SK-MEL-5 (cell line): ENCODE measurements around the gene CELF2. TPM values are rescaled to one million over a fixed set of nuclear protein-coding genes. Genes with fewer than 3 reads are reported as not detected.

ENCODE experiments used
- DNase-seq: peaks from one replicate; pipeline ENCODE4 v3.0.0-alpha.2; 2016; ENCODE audit warnings: low read depth, low spot score
- in situ Hi-C: cut with HindIII; loops from 2 replicates; pipeline ENCODE4 v1.10.0; 2016; ENCODE audit warnings: low sequenced_read_pairs, high pct_unique_total_duplicates, low pct_unique_long_range_greater_than_20kb
- total RNA-seq: library from RNA; depleted of rRNA; stranded (reverse); fragments of >200 nt; shearing (Covaris generic); gene quantifications from 2 replicates; pipeline ENCODE4 v1.2.3, GENCODE V29; 2014

Gene CELF2
- total RNA-seq, 1 experiment from 2014 or later = 8.1 TPM

DNA sequence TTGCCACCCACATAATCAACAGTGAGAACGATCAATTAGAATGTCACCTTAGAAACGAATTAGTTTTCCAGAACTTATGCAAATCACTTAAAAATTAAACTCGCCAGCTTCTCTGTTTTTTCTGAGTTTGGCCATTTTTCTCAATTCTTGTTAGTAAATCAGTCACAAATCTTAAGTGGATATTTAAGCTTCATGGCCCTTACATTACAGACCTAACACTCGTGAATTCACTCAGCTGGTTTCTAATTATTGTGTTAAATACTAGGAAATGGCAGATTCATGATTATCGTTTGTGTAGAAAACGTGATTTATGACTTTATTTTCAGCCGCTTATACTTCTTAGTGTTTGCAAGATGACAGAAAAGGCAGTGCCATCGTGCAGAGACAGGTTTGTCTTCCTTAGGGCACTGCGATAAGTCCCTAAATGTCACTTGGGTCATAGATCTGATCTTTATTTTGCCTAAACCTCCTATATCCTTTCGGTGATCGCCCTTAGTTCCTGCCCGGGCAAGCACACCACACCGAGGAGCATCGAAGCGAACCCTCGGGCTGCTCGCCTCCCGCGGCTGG lies 587 bp upstream of the CELF2 start:
- DNase-seq = no peak
- in situ Hi-C loops = no loop called here

DNA sequence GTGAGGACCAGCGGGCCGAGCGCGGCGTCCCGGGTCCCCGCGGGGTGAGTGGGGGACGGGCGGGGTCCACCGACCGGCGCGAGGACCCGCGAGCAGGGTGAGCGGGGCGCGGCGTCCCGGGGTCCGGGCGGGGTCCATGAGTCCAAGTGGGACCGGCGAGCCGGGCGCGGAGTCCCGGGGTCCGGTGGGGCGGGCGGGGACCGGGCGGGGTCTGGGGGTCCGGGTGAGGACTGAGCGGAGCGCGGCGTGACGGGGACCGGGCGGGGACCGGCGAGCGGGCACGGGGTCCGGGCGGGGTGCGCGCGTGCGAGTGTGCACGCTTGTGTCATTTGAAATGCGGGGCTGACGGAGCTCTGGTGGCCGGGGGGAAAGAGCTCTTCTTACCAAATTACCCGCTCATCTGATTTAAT lies 765 bp downstream of the CELF2 start:
- in situ Hi-C loops = no loop called here
- no peak for DNase-seq

DNA sequence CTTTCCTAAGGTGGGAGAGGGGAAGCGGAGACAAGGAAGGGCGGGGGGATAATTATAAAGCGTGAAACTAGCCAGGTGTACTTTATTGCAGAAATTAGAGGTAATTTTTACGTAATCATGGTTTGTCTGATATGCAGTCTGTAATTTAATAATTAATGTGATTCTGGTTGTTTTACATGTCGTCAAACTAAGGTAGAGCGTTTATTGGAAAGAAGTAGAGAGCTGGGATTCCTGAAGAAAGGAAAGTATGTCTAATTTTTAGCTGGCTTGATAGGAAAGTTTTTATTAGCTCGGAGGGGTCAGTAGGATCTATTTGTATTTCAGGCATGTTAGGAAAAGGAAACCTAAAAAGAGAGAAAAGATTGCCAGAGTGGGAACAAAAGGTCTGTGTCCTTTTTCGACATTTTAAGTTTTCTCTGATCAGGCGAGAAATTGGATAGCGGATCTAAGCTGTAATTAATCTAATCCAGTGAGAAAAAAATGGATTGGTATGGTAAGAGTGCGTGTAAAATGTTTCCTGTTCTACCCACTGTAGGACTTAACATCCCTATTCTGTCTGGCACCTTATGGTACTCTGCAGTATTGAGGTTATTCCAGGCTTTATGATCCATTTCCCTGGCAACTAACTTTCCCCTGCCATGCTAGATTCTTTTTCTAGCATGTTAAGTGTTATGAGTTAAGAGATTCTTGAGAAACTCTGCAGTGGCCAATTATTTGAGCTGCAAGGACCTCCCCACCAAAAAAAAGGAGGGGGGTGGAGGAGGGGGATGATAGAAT lies 1.4 kb downstream of the CELF2 start:
- no peak for DNase-seq
- in situ Hi-C loops = no loop called here

DNA sequence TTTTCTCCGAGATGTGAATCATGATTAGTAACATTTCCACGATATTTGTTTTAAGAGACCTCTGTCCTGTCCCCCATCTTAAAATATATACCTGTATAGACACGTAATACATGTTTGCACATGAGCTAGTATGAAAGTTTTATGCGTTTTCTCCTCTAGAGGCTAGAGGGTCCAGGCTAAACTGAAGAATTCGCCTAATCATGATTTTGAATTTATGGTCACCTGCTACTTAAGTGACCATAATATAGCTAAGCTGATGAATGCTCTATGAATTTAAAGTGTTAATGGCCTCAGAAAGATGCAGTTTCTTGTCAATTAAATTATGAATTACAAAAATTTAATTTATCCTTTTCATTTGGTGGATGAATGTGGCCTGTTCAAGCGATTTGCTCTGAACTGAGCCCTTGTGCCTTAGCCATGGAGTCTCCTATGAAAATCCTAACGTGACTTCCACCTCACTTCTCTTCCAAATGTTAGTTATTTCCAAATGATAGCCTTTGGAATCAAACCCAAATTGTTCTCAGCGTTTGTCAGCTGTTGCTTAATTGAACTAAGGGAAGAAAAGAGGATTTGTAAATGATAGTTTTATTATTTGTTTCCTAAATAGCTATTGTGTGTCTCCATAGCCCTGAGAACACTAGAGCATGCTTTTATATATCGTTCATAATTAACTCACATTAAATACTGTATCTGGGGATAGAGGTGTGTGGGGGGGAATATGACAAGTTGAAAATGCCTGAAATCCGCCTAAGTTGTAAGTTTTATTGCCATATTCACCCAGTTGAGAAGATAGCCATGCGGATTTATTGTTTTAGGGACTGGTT lies 2.3 kb downstream of the CELF2 start:
- no peak for DNase-seq

DNA sequence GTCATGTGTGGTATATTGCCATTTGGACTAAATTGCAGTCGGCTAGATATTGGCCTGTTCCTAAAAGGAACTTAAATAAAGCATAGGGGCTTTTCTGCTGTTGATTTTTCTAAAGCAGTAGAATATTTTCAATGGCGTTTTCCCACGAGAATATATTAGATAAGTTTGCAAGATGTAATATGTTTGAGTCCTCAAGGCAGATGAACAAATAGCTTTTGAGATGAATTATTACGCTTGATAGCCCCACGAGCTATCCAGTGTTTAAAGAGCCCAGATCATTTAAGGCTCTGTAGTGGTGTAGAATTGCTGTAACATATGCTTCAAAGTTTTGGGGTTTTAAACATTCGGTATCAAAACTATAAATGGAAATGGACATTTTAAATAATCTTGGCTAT lies 2.9 kb downstream of the CELF2 start:
- no peak for DNase-seq
- in situ Hi-C loops = no loop called here

More for the DNA sequence above, 2.3 kb downstream of the CELF2 start:
- in situ Hi-C loops = no loop called here

DNA sequence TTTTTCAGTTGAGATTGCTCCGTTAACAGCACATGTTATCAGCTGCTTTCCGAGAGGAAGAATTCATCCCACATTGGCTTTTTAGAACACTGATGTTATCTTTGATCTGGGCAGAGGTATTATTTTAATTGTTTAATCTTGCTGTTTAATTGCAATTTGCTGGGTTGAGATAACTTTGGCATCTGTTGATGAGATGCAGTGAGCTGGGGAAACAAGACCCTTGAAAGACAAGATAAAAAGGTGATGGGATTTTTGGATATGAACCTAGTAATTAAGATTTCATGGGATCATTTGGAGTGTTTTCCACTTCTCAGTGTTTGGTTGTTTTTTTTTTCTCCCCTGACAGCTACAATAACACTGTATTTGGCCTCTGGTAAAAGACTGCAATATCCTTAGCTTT lies 4.5 kb downstream of the CELF2 start:
- DNase-seq = no peak
- in situ Hi-C loops = no loop called here

DNA sequence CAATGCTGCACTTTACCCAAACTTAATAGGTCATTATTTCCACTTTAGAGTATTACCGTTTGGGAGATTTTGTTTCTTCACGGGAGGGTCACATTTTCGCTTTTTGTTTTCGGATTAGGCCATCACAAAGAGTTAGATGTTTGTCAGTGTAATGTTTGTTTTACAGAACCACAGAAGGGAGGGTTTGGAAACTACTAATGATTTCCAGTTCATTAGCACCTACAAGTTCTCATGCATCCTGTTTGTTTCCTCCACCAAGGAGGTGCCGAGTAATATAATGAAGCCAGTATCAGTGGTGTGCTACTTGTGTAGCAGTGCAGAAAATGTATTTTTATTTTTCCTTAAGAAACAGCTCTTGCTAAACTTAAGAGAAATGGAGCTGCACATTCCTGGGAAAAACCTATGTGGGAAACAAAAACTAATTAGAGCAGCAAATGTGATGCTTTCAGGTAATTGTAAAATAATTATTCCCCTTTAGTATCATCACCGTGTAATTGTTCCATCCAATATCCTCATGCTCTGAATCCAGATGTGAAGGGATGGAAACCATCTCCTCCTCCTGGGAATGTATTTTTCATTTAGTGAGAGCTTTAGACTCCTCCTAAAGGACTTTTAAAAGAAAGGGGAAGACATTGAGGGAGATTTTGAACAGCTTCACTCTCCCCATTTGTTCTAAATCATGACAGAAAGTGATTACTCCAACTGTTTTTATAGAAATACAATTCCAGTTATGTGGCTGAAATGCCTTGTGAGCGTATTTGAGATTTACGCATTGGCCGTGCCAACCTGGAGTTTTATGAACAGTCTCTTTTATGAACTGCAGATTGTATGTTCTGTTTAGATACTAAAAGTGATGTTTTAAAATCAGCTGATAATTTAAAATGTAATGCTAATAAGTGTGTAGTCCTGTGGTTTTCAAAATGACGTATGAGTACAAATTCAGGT lies 5.6 kb downstream of the CELF2 start:
- in situ Hi-C loops = no loop called here
- DNase-seq = no peak

DNA sequence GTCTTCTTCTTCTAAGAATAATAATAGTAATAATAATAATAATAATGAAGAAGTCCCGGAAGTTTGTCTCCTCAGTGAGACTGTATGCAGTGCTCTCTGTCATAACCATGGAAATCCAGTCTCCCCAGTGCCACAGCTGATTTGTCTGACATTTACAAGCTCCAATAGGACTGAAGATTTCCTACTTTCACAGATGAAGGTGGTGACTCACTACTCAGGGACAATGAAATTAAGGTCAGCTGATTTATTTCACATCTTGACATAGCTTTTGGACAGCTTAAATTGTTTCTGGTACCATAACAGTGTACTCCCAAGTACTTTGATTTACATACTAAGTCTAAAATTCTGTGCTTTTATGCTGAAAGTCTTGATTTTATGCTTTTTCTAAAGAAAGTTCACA lies 6.9 kb downstream of the CELF2 start:
- DNase-seq = peak; percentile 2
- in situ Hi-C loops = no loop called here

DNA sequence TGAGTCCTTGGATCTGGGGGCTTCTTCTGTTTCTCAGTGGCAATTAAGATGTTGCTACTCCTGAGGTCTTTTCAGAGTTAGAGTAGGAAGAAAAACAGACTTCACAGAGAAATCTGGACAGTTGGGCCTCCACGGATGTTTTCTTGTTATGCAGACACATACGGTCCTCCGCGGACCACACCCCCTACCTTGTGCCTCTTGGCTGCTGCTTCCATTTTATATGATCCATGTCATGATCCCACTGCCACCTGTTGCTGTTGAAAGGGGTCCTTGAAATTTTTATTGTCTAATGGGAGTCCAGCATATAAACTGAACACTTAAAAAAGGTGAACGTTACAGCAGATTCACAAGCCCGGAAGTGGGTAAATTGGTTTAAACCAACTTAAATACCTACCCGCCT lies 8.3 kb downstream of the CELF2 start:
- in situ Hi-C loops = no loop called here
- no peak for DNase-seq

DNA sequence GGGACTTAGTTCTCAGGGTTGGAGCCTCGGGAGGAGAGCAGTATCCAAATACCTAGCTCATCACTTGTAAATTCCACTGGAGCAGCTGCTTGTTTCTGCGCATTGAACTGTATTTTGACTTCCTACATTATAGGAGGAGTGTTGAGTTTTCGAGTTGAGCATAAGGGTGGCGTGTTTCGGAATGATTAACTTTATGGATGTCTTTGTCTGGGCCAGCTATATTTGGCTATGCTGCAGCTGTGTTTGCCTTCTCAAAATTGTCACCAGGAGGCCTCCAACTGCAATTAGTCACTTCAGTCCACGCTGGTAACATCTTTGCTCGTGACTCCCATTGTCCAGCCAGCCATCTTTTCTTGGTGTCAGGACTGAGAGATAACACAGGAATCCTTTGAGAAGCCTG lies 9.1 kb downstream of the CELF2 start:
- DNase-seq = no peak
- in situ Hi-C loops = no loop called here

DNA sequence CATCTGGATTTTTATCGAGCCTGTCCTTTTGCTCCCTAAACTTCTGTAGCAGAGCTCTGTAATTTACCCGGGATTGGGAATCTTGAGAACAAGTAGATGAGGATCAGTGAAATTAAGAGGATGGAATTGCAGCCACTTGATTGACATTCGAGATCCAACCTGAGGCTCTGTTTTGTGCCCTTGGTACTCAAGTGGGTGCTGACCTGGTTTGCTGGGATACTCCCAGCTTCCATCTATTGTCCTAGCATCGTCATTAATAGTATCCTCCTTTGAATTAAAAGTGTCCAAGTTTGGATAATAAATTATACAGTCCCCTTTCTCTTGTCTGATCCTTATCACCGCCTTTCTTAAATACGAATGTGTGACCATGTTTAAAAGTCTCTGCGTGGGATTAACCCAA lies 17.1 kb downstream of the CELF2 start:
- no peak for DNase-seq
- in situ Hi-C loops = no loop called here

DNA sequence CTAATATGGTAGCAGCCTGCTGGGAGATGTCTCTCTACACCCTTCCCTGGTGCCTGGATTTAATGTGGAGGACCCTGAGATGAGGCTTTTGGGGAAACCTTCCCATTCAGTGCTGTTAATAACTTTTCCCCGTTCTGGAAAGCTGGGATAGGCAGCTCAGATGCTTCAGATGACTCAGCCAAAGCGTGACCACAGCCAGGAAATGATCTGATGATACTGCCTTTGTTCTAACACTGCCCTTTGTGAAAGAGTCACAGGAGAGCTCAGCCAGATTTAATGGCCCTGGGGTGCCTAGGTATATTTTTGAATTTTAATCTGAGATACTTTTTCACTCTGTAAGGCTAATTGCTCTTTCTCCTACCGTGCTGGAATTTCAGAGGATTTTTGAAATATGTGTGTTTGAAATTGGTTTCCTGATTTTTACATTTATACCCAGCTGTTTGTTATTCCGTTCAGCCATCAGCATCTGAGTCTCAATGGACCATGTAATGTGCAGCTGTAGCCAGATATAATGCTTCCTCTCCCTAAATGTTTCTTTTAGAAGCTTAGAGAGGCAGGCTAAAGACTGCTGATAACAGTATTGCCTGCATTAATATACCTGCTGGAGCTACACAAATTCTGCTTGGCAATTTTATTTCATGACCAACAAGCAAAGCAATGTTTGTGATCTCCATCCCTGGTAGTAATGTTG lies 17.8 kb downstream of the CELF2 start:
- in situ Hi-C loops = no loop called here
- DNase-seq = peak; percentile 68

DNA sequence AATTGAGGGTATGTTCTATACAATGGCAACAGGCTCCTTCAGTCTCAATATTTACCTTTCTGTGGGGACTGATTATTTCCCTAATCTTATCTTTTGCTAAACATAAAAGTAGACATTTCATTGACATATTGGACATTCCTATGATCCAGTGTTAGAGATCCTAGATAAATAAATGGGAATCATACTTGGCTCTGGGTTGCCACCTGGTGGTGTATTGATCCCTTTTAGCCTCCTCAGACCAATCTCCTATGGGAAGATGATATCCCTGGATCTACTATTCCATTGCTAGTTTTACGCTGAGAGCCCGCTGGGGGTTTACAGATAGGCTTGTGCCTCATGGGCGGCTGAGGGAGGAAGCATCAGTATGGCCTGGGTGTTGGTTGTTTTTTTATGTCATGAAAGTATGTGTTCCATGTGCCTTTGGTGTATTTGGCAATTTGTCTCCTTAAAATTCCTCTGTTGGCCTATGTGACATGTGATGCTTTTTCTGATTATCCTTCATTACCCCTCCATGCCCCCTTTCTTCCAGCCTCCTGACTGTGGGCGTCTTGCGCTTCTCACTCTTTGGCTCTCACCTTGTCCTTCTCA lies 18.8 kb downstream of the CELF2 start:
- DNase-seq = peak; percentile 79
- in situ Hi-C loops = no loop called here

DNA sequence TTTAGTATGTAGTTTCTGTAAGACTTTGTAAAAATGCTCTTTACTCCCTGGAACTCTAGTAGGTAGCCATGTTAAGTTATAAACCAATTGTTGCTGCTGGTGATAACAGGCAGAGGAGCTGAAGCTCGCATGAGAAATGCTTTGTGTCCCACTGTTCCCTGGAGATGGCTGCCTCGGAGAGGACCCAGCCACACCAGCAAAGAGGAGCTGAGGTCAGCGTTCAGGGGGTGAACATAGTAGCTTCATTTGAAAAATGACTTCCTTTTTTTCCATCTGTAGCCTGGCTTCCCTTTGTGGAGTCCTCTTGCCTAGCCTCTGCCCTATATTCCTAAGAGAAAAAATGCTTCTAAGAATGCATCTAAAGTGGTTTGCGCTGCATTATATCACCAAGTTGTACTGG lies 20.3 kb downstream of the CELF2 start:
- no peak for DNase-seq
- in situ Hi-C loops = no loop called here

DNA sequence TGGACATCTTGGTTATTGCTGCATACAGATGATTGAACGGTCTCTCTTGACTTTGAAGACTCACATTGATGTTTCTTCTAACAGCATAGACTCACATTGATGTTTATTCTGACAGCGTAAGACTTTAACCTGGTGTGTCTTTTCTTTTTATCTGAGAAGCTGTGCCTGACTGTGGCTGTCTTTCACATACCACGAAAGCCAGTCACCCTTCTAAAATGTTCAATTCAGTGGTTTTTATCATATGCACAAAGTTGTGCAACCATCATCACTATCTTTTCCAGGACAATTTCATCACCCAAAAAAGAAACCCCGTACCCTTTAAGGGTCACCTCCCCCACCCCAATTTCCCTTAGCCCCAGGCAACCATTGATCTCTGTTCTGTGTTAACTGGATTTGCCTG lies 24.7 kb downstream of the CELF2 start:
- in situ Hi-C loops = no loop called here
- no peak for DNase-seq

DNA sequence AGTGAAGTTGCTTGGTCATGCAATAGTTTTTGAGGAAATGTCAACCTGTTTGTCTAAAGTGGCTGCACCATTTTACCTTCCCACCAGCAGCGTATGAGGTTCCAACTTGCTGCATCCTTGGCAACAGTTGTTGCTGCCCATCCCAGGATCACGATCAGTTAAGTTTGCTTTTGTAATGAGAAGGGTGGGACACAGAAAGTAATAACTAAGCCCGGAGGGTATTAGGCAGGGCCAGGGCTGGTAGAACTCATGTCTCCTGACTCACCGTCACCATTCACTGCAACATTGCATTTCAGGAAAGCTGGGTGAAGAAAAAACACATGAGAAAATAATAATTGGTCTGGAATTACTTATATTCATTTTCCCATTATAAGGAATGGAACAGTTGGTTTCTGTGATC lies 25.4 kb downstream of the CELF2 start:
- no peak for DNase-seq
- in situ Hi-C loops = no loop called here
